Vagina (tissue), 2 donors: ENCODE data around the gene FAM120B. TPM values are rescaled to one million over a fixed set of nuclear protein-coding genes. Genes with fewer than 3 reads are reported as not detected.
A peak's percentile ranks its signal among the peaks of the same experiment; 100 is the strongest.

Source experiments
- DNase-seq, 2 donors: peaks; one replicate each; pipeline ENCODE4 v3.0.0-alpha.2; 2017; ENCODE audit errors: extremely low spot score in 2 of 2
- H3K27ac ChIP-seq: fragments of 200-600 bp; sonication (generic); one replicate; pipeline ENCODE4 v1.5.1; 2019
- H3K27me3 ChIP-seq: fragments of 200-600 bp; sonication (generic); one replicate; pipeline ENCODE4 v1.5.1; 2019
- H3K36me3 ChIP-seq, 2 donors: fragments of 200-600 bp; sonication (generic); one replicate each; pipeline ENCODE4 v1.5.1; 2017 to 2019
- H3K4me1 ChIP-seq: fragments of 200-600 bp; sonication (generic); one replicate; pipeline ENCODE4 v1.5.1; 2019
- H3K4me3 ChIP-seq, 2 donors: fragments of 200-600 bp; sonication (generic); 1 replicate in 1 of 2; 2 replicates in 1 of 2; pipeline ENCODE4 v1.5.1; 2016 to 2019
- H3K9me3 ChIP-seq: fragments of 200-600 bp; sonication (generic); one replicate; pipeline ENCODE4 v1.5.1; 2019
- POLR2A ChIP-seq, 2 donors: fragments of 450-650 bp; IDR thresholded peaks; one replicate each; pipeline ENCODE4 v1.6.1; 2017; ENCODE audit warnings: antibody characterized with exemption in 2 of 2, mild to moderate bottlenecking in 2 of 2, moderate library complexity in 2 of 2
- POLR2AphosphoS5 ChIP-seq, 2 donors: sonication (generic); formaldehyde crosslinking; IDR thresholded peaks; one replicate each; pipeline ENCODE4 v1.9.0; 2017; ENCODE audit warnings: antibody characterized with exemption in 2 of 2, mild to moderate bottlenecking in 2 of 2, low read depth in 1 of 2; ENCODE audit not compliant: insufficient read depth in 1 of 2
- intact Hi-C: fragments of 100-400 bp; cut with DNase I; formaldehyde crosslinking; loops from one replicate; pipeline ENCODE4 v1.15.1; 2023
- total RNA-seq: library from RNA; depleted of rRNA; stranded (reverse); fragments of >200 nt; gene quantifications from one replicate; pipeline ENCODE4 v1.2.3, GENCODE V29; 2016
- TF ChIP-seq, protein P1 (sequence below), 3 experiments: fragments of 450-650 bp in 2 of 3; fragments of 200-600 bp in 1 of 3; sonication (generic) in 1 of 3; IDR thresholded peaks; one replicate each; pipeline ENCODE4 v1.5.1; 2017 to 2019; ENCODE audit warnings: antibody characterized with exemption in 3 of 3, mild to moderate bottlenecking in 2 of 3, moderate library complexity in 2 of 3

Gene FAM120B
- total RNA-seq, 1 donor from 2014 or later = 34.6 TPM

DNA sequence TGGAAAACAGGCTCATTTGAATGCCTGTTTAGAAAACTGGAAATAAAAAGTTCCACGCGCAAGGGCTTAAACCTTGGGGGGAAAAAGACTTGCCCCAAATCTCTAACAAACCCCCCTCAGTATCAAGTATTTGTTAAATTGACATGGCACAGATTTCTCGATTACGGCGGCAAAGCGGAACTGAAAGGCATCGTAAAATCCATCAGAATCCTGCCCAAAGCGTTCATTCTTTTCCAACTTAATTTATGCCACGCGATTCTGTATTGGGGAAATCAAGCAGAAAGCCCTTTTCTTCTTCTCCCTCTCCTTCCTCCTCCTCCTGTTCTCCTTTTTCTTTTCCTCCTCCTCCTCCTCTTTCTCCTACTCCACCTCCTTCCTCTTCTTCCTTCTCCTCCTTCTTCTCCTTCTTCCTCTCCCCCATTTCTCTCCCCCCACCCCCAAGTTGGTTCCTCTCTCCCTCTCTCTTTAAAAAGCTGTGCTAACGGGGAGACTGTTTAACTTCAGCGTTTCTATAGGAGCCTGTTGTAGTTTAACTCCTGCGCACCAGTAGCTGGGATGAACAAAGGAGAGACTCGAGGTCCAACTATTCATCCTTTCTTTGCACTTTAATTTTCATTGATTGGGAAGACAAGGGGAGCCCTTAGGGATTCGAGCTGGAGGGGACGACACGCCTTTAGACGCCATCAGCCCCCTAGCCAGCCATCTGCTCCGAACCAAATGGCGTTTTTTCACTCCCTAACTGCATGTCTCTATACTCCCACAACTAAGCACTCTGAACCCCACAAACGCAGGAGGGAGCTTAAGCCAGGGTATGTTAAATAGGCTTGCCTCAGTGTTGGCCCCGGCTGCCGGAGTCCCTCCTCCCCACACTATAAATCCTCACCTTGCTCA lies 13.0 kb upstream of the FAM120B start:
- peak in 1 of 2 donors; percentile 60 for DNase-seq
- no peaks in the 10 kb centered on the region for H3K36me3 ChIP-seq
- H3K4me3 ChIP-seq = no peak overlapping the region
- intact Hi-C loops = loop anchor here (10.0 kb wide), 1 partner anchor 459 kb away; no protein-coding TSS in a partner anchor
- TF ChIP-seq, protein P1, sequence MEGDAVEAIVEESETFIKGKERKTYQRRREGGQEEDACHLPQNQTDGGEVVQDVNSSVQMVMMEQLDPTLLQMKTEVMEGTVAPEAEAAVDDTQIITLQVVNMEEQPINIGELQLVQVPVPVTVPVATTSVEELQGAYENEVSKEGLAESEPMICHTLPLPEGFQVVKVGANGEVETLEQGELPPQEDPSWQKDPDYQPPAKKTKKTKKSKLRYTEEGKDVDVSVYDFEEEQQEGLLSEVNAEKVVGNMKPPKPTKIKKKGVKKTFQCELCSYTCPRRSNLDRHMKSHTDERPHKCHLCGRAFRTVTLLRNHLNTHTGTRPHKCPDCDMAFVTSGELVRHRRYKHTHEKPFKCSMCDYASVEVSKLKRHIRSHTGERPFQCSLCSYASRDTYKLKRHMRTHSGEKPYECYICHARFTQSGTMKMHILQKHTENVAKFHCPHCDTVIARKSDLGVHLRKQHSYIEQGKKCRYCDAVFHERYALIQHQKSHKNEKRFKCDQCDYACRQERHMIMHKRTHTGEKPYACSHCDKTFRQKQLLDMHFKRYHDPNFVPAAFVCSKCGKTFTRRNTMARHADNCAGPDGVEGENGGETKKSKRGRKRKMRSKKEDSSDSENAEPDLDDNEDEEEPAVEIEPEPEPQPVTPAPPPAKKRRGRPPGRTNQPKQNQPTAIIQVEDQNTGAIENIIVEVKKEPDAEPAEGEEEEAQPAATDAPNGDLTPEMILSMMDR (IDR thresholded peaks at IDR 0.05) = no peak
- TF ChIP-seq POLR2A (IDR thresholded peaks at IDR 0.05) = no peak
- TF ChIP-seq POLR2AphosphoS5 (IDR thresholded peaks at IDR 0.05; ENCODE audit: insufficient read depth in 1 of 2, low read depth in 1 of 2) = no peak
- peaks cover 7% of the 10 kb centered on the region for H3K27me3 ChIP-seq
- no peaks in the 10 kb centered on the region for H3K9me3 ChIP-seq
- peaks cover 60% of the 10 kb centered on the region for H3K4me1 ChIP-seq
- H3K27ac ChIP-seq = no peak overlapping the region

DNA sequence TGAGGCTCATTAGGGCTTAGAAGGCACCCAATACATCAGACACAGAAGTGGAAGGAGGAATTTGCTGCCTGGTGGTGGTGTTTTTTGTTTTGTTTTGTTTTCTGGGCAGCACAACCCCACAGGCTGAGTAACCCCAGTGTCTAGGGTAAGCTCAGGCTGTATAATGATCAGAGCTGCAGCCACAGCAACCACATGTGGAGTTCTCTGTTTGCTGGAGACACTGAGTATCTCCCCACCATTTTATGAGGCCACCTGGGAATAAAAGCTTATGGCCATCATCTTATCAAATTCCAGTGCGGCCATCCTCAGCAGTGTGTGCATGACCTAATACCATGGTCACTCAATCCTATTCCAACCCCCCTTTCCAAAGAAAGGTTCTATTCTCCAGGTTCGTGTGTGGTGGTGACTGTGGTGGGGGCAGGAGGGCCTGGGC lies 12.2 kb upstream of the FAM120B start:
- Histone ChIP-seq H3K4me1 (peaks cover 53% of the 10 kb centered on the region), H3K9me3 (no peaks in the 10 kb centered on the region), H3K4me3 (no peak overlapping the region), H3K36me3 (no peaks in the 10 kb centered on the region), H3K27me3 (peaks cover 7% of the 10 kb centered on the region), H3K27ac (no peak overlapping the region)
- intact Hi-C loops = loop anchor here (10.0 kb wide), 1 partner anchor 460 kb away; no protein-coding TSS in a partner anchor
- no peak for DNase-seq
- TF ChIP-seq POLR2AphosphoS5 (IDR thresholded peaks at IDR 0.05; ENCODE audit: insufficient read depth in 1 of 2, low read depth in 1 of 2) (no peak), POLR2A (IDR thresholded peaks at IDR 0.05) (no peak)
- TF ChIP-seq, protein P1 (IDR thresholded peaks at IDR 0.05) = no peak

DNA sequence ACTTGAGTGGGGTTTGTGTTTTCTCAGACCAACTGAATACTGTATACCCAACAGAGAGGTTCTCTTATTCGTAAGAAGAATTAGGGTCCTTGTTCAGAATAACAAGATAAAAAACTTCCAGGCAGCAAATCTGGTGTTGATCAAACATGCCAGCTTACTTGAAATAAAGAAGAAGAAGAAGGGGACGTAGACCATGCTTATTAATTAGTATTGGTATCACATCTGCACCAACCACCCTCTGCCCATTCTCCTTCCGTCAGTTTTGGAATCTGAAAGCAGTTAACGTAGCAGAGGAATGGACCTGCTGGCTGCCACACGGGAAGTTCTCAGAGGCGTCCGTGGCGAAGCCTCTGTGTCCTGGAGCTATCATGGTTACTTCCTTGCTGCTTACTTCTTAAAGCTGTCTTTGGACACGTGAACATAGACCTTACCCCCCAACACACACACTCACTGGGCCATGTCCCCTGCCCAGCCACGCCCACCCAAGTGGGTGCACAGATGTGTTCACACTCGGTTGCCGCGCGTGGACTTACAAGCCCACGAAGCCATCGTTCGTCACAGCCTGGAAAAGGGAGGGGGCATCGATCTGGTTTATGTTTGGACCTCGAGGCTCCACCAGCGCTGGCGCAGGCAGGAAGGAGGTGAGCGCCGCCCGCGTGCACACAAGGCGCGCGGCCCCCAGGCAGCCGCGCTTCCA lies 11.6 kb upstream of the FAM120B start:
- peak in 1 of 2 donors; percentile 81 for DNase-seq
- peaks cover 49% of the 10 kb centered on the region for H3K4me1 ChIP-seq
- TF ChIP-seq, protein P1 (IDR thresholded peaks at IDR 0.05) = no peak
- TF ChIP-seq POLR2A (IDR thresholded peaks at IDR 0.05) = no peak
- peak overlapping the region; percentile 46 to 58 for H3K4me3 ChIP-seq
- H3K36me3 ChIP-seq = no peaks in the 10 kb centered on the region
- H3K9me3 ChIP-seq = no peaks in the 10 kb centered on the region
- H3K27me3 ChIP-seq = peaks cover 7% of the 10 kb centered on the region
- intact Hi-C loops = loop anchor here (10.0 kb wide), 1 partner anchor 460 kb away; no protein-coding TSS in a partner anchor
- no peak overlapping the region for H3K27ac ChIP-seq

DNA sequence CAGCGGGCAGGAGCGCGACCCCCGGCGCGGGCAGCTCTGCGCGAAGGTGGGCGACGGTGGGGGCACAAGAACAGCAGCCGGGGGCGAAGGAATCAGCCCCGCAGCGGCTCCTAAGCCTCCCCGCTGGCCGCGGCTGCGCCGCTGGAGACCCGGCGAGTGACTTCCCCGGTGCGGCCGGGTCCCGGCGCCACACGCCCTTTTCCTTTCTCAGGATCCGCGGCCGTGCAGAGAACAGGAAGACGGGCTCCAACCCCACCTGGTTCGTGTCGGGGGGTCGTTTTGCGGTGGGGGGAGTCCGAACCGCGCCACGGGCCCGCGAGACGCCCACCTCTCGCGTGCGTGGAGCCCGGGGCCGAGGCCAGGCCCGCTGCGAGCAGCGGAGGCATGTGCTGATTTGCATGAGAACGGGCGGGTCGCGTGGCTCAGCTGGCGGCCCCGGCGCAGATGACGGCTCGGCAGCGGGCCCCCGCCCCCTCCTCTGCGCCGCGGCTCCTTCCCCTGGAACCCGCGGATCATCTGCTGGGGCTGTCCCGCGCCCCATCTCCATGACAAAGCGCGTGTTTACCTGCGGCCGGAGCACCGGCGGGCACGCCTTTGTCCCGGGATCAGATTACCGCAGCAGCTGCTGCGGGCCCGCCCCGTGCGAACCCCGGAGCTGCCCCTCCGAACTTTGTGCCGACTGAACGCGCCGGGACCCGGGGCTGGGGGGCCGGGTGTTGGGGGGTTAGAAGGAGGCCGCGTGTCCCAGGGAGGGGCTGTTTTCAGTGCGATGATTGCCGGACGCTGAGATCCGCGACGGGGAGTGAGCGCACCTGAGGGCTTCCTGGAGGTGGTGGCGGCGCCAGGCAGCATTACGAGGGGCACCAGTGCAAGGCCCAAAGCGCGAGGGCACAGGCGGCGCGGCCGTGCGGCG lies 10.8 kb upstream of the FAM120B start:
- intact Hi-C loops = loop anchor here (10.0 kb wide), 1 partner anchor 461 kb away; no protein-coding TSS in a partner anchor

More for the DNA sequence above, 10.8 kb upstream of the FAM120B start:
- peaks cover 49% of the 10 kb centered on the region for H3K4me1 ChIP-seq
- DNase-seq = no peak
- H3K9me3 ChIP-seq = no peaks in the 10 kb centered on the region
- H3K27me3 ChIP-seq = peaks cover 7% of the 10 kb centered on the region
- H3K27ac ChIP-seq = no peak overlapping the region
- peak overlapping the region; percentile 46 to 58 for H3K4me3 ChIP-seq
- no peaks in the 10 kb centered on the region for H3K36me3 ChIP-seq
- TF ChIP-seq, protein P1 (IDR thresholded peaks at IDR 0.05) = no peak
- TF ChIP-seq POLR2AphosphoS5 (IDR thresholded peaks at IDR 0.05; ENCODE audit: insufficient read depth in 1 of 2, low read depth in 1 of 2) (no peak), POLR2A (IDR thresholded peaks at IDR 0.05) (no peak)
